Epithelial cell of esophagus (primary cell): ENCODE results near the gene ASCL3.
"Not testable (repeated sequence)": the region's sequence is repeated elsewhere in the genome, so short reads cannot be mapped to it uniquely, and the experiment has no call there.

Experiments used
- DNase-seq: peaks from one replicate; pipeline ENCODE4 v3.0.0; 2010; ENCODE audit warnings: low read depth
- H3K4me3 ChIP-seq: 2 replicates; pipeline ENCODE4 v1.5.1; 2011; ENCODE audit warnings: mild to moderate bottlenecking, low read length, control low read depth
- TF ChIP-seq, protein P1 (sequence below): IDR thresholded peaks from 2 replicates; pipeline ENCODE4 v1.5.1; 2011; ENCODE audit warnings: low read depth, mild to moderate bottlenecking, low read length, control low read depth, inconsistent platforms; ENCODE audit not compliant: insufficient read depth; ENCODE audit errors: missing control alignments

ASCL3 gene

DNA sequence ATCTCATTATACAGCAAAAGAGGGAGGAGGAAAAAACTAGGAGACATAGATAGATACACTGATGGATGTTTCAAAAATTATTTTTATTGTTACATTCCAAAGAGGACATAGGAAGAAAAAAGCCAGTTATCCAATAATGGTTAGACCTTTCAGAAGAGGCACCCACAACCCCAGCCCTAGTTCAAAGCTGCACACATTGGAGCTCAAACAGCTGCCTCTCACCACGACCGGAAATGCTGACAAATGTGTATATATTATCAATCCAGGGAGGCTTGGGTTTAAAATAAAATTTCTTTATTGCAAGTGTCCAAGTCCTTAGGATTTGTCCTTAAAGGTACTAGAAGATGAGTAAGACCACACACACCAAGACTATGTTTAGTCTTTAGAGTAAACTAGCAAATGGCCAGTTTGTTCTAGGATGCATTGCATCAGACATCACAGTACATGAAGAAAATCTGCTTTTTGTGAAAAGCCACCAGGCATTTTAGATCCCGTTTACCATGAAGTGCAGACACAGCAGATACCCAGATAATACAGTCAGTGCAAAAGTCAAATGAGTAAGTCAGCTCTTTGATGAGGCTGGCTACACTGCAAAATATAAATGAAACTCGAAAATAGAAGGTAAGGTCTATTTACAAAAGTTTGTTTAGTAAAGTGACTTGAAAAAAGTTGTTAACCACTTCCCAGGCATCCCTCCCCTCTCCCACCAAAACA lies 4.6 kb upstream of the ASCL3 start:
- H3K4me3 ChIP-seq: no peak overlapping the region
- TF ChIP-seq, protein P1, sequence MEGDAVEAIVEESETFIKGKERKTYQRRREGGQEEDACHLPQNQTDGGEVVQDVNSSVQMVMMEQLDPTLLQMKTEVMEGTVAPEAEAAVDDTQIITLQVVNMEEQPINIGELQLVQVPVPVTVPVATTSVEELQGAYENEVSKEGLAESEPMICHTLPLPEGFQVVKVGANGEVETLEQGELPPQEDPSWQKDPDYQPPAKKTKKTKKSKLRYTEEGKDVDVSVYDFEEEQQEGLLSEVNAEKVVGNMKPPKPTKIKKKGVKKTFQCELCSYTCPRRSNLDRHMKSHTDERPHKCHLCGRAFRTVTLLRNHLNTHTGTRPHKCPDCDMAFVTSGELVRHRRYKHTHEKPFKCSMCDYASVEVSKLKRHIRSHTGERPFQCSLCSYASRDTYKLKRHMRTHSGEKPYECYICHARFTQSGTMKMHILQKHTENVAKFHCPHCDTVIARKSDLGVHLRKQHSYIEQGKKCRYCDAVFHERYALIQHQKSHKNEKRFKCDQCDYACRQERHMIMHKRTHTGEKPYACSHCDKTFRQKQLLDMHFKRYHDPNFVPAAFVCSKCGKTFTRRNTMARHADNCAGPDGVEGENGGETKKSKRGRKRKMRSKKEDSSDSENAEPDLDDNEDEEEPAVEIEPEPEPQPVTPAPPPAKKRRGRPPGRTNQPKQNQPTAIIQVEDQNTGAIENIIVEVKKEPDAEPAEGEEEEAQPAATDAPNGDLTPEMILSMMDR: no peak
- no peak for DNase-seq

DNA sequence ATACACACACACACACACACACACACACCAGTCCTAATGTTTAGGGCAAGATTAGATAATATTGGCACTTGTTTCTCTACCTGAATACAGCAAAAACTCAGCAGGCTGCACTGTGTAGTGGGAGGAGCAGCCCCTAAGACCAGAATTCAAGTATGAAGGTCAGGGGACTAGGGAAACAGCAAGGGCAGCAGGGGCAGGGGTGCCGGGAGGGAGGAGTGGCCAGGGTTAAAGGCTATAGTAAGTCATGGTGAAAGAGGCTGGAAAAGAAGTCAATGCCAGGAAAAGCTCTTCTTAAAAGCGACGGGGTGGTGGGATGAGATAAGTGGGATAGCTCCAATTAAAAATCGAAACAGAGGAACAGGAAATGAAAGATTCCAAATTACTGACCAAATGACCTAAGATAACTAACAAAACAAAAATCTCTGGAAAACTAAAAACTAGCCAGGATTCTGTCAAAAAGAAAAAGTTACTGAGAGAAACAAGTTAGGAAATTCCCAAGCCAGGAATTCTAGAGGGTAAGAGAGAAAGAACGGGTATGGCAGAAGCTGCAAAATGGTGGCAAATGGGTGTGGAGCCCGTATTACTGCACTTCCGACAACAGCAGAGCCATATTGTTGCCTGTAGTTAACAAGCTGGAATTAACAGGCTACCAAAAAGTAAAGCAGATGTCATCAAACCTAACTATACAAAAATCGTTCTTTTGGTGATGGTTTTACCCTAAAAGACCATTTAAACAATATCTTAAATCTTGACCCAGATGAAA lies 1.3 kb downstream of the ASCL3 start:
- DNase-seq: no peak
- TF ChIP-seq, protein P1: no peak

GRCh38 chr11:8937659-8938058 lies 5.2 kb downstream of the ASCL3 start:
- TF ChIP-seq, protein P1: no peak
- no peak overlapping the region for H3K4me3 ChIP-seq
- DNase-seq: no peak

More for the DNA sequence above, 1.3 kb downstream of the ASCL3 start:
- H3K4me3 ChIP-seq: no peak overlapping the region

DNA sequence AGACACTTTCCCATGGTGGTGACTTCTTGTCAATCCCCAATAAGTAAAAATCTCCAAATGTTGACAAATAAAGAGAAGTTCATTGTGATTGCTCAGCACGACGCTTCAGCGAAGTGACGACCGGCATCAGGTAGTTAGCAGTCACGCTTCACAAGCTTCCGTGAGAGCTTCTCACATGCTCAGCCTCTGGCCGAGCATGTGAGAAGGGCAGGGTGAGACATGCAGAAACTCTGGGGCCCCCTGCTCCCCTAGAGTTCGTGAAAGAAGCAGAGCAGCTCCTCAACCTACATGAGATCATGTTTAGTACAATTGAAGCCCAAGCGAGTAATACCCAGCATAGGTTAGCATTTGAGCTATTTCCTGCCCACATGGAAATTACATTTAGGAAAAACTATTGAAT lies 5.7 kb downstream of the ASCL3 start:
- DNase-seq: no peak
- TF ChIP-seq, protein P1: no peak
- no peak overlapping the region for H3K4me3 ChIP-seq

- not testable (repeated sequence) for DNase-seq, H3K4me3 ChIP-seq
Measured at GRCh38 chr11:8935789-8936188, 7.0 kb downstream of the ASCL3 start.

GRCh38 chr11:8934742-8935488 lies 7.9 kb downstream of the ASCL3 start:
- TF ChIP-seq, protein P1: no peak
- peak overlapping the region; percentile 0 for H3K4me3 ChIP-seq
- DNase-seq: peak; percentile 73

DNA sequence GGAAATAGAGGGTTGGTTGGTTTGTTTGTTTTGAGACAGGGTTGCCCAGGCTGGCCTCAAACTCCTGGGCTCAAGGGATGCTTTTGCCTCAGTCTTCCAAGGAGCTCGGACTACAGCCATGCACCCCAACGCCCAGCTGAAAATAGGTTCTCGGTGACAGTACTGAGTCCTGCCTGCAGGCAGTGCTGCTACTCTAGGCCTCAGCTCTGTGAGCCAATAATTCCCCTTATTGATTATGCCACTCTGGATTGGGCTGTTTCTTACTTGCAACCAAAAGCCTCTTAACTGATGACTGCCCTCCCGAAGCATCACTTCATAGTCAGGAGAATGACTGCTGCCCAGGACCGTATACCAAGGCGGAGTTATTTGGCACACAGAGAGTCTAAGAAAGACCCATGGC lies 8.9 kb downstream of the ASCL3 start:
- TF ChIP-seq, protein P1: no peak
- DNase-seq: no peak
- H3K4me3 ChIP-seq: no peak overlapping the region
